COLO829 (cell line): Measurements from ENCODE around the gene MAGEA1.
"Not testable (repeated sequence)": the region's sequence is repeated elsewhere in the genome, so short reads cannot be mapped to it uniquely, and the experiment has no call there.

Experiments used
- DNase-seq: peaks from one replicate; pipeline ENCODE4 v3.0.0; 2012; ENCODE audit warnings: low spot score

The MAGEA1 gene, protein sequence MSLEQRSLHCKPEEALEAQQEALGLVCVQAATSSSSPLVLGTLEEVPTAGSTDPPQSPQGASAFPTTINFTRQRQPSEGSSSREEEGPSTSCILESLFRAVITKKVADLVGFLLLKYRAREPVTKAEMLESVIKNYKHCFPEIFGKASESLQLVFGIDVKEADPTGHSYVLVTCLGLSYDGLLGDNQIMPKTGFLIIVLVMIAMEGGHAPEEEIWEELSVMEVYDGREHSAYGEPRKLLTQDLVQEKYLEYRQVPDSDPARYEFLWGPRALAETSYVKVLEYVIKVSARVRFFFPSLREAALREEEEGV

DNA sequence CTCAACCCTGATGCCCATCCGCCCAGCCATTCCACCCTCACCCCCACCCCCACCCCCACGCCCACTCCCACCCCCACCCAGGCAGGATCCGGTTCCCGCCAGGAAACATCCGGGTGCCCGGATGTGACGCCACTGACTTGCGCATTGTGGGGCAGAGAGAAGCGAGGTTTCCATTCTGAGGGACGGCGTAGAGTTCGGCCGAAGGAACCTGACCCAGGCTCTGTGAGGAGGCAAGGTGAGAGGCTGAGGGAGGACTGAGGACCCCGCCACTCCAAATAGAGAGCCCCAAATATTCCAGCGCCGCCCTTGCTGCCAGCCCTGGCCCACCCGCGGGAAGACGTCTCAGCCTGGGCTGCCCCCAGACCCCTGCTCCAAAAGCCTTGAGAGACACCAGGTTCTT is at the start of gene MAGEA1:
Gene MAGEA1, plus strand, starts transcription at position 154 of the 400 bp plus-strand sequence. CDS start 3,106 bp downstream, outside the sequence.
- peak; percentile 36 for DNase-seq

DNA sequence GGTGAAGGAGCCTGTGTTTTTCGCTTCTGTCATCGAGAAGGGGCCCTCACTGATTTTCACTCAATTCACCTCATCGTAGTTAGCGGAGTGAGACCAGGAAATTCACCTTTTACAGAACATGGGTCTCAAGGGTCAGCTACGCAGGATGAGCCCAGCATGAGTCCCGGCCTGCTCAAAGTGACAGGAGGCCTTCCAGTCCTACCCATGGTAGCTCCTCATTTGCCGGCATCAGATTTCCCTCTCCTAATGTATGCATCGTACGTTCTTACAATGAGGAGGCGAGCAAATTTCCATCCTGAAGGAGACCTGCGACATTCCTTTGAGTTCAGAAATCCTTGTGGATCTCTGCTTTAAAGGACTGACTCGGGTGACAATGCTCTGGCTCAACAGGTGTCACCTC is 46.2 kb upstream of the MAGEA1 start:
- DNase-seq: not testable (repeated sequence)

DNA sequence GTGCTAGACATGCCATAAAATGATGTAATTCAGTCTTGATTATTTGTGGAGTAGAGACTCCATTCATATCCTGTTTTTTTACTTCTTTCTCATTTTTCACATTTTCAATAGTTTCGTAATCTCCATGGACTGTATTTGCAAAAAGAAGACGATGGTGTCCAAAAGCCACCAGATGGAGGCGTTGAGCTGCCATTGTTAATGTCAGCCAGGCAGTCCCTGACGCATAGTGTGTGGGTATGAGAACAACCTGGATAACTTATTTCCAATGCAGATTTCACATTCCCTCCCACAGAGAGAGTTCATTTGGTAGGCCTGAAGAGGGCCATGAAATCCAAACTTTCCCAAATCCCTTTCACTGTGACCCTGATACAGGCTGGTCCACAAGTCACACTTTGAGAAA is 40.0 kb upstream of the MAGEA1 start:
- not testable (repeated sequence) for DNase-seq

- not testable (repeated sequence) for DNase-seq
Measured at GRCh38 chrX:153146288-153146687, 32.8 kb upstream of the MAGEA1 start.

- DNase-seq: no peak
Measured at GRCh38 chrX:153153516-153153915, 25.6 kb upstream of the MAGEA1 start.

DNA sequence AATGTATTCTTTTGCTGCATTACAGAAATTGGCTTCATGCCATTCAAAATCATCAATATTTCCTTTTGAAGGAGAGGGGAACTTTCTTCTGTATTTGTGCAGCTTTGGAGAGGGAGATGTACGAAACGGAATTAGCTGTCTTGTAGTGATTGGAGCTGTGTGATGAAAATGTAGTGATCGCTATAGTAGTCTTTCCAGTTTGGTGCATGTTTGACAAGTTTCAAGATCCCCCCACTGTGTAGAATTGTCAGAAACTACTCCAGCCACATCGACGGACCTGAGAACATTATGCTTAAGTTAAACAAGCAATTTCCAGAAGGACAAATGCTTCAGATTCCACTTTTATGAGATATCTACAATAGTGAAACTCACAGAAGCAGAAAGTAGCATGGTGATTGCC is 21.6 kb upstream of the MAGEA1 start:
- DNase-seq: no peak

GRCh38 chrX:153158319-153158718 is 20.8 kb upstream of the MAGEA1 start:
- DNase-seq: no peak

DNA sequence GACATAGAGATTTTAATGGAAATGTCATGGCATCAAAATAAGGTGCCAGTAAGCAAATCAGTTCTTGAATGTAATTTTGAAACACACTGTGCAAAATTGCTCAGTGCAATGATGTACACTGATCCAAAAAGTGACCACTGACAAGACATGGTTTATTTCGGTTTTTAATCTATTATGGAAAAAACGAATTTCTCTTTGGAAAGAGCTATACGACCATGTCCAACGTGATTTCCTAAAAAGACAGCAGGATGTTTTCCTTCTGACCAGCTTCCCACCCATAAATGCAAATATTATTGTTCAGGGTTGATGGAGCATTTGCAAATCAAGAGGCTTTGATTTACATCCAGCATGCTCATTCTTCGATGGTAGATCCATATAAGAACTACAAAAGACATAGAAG is 17.1 kb upstream of the MAGEA1 start:
- no peak for DNase-seq

- DNase-seq: no peak
Measured at GRCh38 chrX:153164733-153165132, 14.4 kb upstream of the MAGEA1 start.

- DNase-seq: not testable (repeated sequence)
Measured at GRCh38 chrX:153168423-153168822, 10.7 kb upstream of the MAGEA1 start.

DNA sequence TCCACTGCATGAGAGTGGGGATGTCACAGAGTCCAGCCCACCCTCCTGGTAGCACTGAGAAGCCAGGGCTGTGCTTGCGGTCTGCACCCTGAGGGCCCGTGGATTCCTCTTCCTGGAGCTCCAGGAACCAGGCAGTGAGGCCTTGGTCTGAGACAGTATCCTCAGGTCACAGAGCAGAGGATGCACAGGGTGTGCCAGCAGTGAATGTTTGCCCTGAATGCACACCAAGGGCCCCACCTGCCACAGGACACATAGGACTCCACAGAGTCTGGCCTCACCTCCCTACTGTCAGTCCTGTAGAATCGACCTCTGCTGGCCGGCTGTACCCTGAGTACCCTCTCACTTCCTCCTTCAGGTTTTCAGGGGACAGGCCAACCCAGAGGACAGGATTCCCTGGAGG is 2.7 kb downstream of the MAGEA1 start:
- DNase-seq: no peak

DNA sequence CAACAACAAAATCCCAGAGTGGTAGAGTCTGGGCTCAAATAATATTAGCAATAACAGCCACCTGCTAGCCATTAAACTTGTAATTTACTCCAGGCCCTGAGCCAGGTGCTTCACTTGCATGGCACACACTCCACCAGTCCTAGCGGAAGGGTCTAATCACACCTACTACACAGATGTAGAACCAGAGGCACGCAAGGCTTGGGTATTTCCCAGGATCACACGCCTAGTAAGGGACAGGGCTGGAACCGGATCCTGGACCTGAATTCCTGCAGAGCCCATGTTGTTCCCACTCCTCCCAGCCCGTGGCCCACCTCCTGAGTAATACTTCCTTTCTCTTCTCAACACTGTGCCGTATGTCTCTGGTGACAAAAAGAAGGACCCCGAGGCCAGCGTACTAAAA is 5.7 kb downstream of the MAGEA1 start:
- DNase-seq: no peak

DNA sequence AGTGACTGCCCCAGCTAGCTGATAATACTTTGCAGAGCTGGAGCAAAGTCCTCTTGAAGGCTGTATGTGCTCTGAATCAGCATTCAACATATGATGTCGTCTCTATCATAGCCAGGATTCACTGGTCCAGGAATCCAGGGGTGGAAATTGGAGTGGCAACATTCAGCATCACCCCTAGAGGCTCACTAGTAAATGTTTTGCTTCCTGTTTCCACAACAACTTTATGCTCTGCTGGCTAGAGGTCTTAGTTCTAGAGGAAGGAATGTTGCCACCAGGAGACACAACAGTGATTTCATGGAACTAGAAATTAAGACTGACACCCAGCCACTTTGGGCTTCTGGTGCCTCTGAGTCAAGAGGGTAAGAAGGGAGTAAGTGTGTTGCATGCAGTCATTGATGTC is 11.3 kb downstream of the MAGEA1 start:
- DNase-seq: no peak

DNA sequence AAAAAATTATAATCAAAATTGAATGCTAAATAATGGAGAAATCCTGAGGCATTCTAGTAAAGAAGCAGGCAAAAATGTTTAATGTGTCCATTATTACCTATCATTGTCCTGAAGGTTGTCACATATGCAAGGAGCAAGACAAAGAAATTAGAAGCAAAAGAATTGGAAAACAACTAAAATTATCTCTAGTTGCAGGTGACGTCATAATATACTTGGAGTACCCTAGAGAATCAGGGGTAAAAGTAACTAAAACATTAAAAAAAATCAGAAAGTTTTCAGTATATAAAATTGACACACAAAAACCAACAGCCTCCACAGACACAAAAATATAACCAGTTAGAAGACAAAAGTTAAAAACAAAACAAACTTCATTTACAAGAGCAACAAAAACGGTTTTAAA is 21.4 kb downstream of the MAGEA1 start:
- DNase-seq: no peak

DNA sequence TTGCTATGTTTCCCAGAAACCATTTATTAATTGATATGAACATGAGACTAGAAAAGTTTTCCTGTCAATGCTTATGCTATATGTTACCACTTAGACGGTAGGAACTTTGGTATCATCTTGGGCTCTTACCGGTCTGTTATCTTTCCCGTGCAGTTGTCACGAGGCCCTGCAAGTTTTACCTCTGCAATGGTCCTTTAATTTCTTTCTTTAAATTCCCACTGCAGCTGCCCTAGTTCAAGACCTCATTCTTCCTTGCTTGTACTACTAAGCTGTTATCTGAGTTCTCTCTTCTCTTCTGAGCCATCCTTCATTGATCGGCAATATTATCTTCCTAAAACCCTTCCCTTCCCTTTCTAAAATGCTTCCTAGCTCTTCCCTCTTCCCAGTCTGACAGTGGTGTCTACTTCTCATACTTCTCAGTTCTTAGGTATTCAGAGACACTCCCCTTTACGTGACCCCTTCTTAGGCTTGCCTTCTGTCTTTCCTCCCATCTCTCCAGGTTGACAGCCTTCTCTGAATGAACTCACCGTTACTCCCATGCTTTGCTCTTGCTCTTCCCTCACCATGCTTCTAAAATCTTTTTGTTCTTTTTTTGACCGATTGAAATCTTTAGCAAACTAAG is 27.5 kb downstream of the MAGEA1 start:
- DNase-seq: no peak

DNA sequence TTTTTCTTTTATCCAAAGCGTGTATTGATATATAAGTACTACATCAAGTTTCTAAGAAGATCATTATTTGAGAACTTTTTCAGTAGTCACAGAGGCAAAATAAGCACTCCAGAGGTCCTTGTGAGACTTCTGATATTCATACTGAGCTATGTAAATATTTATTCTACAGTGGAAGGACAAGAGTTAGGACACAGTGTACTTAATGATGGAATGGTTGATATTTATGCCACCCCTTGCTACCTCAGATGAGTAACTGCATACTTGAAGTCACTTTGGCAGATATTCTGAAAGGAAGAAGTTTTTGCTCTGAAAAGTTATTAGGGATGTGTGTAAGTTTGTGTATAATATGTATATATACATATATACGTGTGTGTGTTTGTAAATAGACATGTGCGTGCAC is 30.3 kb downstream of the MAGEA1 start:
- no peak for DNase-seq

- no peak for DNase-seq
Measured at GRCh38 chrX:153214934-153215333, 35.9 kb downstream of the MAGEA1 start.

- DNase-seq: no peak
Measured at GRCh38 chrX:153216926-153217325, 37.8 kb downstream of the MAGEA1 start.

- DNase-seq: no peak
Measured at GRCh38 chrX:153225438-153226098, 46.5 kb downstream of the MAGEA1 start.

DNA sequence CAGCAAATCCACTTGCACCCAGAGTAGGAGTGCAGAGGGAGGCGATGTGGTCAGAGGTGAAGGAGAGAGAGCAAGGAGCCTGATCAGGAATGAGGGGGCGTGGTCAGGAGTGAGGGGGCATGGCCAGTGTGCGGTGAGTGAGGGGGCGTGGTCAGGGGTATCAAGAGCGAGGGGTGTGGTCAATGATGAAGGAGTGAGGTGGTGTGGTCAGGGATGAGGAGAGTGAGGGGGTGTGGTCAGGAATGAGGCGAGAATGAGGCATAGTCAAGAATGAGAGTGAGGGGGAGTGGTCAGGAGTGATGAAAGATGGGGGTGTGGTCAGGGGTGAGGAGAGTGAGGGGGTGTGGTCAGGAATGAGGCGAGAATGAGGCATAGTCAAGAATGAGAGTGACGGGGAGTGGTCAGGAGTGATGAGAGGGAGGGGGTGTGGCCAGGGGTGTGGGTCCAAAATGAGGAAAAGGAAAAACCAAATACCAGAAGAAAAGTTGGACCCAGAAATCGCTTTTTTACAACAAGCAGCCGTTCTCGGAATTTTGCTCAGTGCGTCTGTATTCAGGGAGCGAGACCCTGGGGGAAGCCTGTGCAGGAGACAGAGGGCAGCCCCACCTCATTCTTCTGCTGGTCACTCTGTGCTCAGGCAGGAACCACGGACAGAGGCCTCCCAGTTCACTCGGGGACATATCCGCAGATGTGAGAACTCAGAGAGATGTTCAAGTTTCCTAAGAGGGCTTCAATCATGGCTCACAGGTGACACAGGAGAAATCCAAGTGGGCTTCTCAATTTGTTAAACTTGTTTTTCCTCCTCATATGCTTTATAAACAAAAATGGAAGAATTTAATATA is 47.5 kb downstream of the MAGEA1 start:
- peak; percentile 4 for DNase-seq
